Esophagus muscularis mucosa (tissue), 4 donors: ENCODE measurements around the gene HPD.

Source experiments
- EP300 ChIP-seq: sonication (generic); formaldehyde crosslinking; IDR thresholded peaks from one replicate; pipeline ENCODE4 v1.6.1; 2017; ENCODE audit warnings: antibody characterized with exemption
- POLR2A ChIP-seq: fragments of 450-650 bp; IDR thresholded peaks from one replicate; pipeline ENCODE4 v1.6.1; 2017; ENCODE audit warnings: antibody characterized with exemption, moderate library complexity, mild to moderate bottlenecking, low read depth
- TF ChIP-seq, protein P1 (sequence below), 3 experiments: fragments of 200-600 bp in 2 of 3; fragments of 450-650 bp in 1 of 3; sonication (generic) in 2 of 3; IDR thresholded peaks; one replicate each; pipeline ENCODE4 v1.5.1; 2017 to 2019; ENCODE audit warnings: antibody characterized with exemption in 3 of 3, mild to moderate bottlenecking in 2 of 3, moderate library complexity in 1 of 3

DNA sequence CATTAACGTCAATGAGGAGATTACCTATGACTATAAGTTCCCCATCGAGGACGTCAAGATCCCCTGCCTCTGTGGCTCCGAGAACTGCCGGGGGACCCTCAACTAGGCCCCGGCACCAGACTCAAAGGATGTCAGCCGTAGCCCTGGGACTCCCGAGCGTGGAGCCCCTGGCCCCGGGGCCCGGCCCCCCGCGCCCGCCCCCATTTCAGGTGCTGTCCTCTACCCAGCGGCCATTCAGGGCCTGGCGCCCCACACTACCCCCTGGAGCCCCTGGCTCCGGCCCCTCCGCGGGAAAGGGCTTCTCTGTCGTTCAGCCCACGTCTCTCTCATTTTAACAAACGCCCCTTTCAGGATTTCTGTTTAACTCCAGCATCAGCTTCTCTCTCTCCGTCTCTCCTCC, 28.5 kb downstream of the HPD start:
- TF ChIP-seq, protein P1, sequence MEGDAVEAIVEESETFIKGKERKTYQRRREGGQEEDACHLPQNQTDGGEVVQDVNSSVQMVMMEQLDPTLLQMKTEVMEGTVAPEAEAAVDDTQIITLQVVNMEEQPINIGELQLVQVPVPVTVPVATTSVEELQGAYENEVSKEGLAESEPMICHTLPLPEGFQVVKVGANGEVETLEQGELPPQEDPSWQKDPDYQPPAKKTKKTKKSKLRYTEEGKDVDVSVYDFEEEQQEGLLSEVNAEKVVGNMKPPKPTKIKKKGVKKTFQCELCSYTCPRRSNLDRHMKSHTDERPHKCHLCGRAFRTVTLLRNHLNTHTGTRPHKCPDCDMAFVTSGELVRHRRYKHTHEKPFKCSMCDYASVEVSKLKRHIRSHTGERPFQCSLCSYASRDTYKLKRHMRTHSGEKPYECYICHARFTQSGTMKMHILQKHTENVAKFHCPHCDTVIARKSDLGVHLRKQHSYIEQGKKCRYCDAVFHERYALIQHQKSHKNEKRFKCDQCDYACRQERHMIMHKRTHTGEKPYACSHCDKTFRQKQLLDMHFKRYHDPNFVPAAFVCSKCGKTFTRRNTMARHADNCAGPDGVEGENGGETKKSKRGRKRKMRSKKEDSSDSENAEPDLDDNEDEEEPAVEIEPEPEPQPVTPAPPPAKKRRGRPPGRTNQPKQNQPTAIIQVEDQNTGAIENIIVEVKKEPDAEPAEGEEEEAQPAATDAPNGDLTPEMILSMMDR (IDR thresholded peaks at IDR 0.05): no peak
- no peak for TF ChIP-seq EP300
- TF ChIP-seq POLR2A: no peak
